ENCODE data around the gene ALKBH7. TPM values are rescaled to one million over a fixed set of nuclear protein-coding genes. Genes with fewer than 3 reads are reported as not detected.
"Not testable (repeated sequence)": the region's sequence is repeated elsewhere in the genome, so short reads cannot be mapped to it uniquely, and the experiment has no call there.

Gene ALKBH7, protein sequence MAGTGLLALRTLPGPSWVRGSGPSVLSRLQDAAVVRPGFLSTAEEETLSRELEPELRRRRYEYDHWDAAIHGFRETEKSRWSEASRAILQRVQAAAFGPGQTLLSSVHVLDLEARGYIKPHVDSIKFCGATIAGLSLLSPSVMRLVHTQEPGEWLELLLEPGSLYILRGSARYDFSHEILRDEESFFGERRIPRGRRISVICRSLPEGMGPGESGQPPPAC
- 25.4 and 35.0 TPM in 2 replicates for total RNA-seq (2014; rRNA removed)
- 62.2 TPM for polyA plus RNA-seq (2012)

DNA sequence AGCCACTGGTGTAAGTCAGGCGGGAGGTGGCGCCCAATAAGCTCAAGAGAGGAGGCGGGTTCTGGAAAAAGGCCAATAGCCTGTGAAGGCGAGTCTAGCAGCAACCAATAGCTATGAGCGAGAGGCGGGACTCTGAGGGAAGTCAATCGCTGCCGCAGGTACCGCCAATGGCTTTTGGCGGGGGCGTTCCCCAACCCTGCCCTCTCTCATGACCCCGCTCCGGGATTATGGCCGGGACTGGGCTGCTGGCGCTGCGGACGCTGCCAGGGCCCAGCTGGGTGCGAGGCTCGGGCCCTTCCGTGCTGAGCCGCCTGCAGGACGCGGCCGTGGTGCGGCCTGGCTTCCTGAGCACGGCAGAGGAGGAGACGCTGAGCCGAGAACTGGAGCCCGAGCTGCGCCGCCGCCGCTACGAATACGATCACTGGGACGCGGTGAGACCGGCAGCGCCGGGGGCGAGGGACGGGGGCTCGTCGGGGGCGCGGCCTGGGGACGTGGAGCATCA lies at the start of gene ALKBH7:
ALKBH7 (plus strand) TSS at position 201 of the 502 bp plus-strand sequence; CDS start at position 228, 27 bp downstream.
- peak; percentile 100 for DNase-seq (ENCODE audit: low read depth)

DNA sequence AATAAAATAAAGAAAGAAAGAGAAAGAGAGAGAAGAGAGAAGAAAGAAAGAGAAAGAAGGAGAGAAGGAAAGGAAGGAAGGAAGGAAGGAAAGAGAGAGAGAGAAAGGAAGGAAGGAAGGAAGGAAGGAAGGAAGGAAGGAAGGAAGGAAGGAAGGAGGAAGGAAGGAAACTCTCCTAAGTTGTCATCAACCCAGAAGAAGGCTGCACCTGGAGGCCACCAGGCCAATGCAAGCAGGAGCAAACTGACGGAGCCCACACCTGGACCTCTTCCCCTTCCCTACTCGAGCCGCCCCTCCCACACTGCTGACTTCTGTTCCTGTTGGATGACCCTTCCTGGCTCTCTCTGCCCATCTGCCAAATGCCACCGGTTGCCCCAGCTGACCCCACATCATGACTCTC lies 47.8 kb upstream of the ALKBH7 start:
- no peak for DNase-seq (ENCODE audit: low read depth)

DNA sequence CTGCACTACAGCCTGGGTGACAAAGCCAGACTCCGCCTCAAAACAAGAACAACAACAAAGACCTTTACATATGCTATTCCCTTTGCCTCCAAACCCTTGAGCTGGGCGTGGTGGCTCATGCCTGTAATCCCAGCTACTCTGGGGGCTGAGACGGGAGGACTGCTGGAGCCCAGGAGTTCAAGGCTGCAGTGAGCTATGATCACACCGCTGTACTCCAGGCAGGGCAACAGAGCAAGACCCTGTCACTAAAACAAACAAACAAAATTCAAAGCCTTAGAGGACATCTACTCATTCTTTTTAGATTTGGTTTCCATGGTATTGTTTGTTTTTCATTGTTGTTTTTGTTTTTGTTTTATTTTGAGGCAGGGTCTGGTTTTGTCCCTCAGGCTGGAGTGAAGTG lies 47.0 kb upstream of the ALKBH7 start:
- DNase-seq (ENCODE audit: low read depth) = no peak

DNA sequence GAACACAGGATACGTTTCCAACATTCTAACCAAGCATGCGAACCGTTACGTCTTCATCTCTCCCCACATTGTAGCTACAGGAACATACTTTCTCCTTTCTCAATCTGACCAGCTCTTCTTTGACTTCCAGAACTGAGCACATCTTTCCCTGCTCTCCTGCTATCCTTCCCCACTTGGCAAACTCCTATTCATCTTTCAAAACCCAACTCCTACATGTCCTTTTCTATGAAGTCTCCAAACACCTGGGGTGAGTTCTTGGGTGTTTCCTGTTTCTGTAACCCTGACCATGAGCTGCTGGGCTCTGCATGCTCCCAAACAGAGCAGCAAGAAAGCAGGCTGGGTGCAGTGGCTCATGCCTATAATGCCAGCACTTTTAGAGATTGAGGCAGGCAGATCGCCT lies 45.8 kb upstream of the ALKBH7 start:
- DNase-seq (ENCODE audit: low read depth) = no peak

DNA sequence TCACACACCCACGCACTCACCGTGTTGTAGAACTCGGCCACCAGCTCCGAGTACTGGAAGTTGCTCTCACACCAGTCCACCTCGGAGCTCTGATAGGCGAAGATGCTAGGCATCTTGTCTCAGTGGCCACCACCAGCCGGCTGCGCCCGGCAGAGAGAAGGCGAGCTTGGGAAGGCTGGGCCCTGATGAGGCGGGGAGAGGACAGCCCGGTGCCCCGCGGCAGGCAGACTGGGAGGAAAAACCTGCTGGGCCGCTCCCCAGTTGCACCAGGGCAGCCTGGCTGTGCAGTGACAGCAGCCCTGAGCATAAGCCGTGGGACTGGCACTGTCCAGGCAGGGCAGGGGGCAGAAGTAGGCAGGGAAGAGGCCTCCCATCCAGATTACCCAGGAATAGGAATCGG lies 39.2 kb upstream of the ALKBH7 start, which contains the start of gene ACER1:
ACER1 (minus strand) TSS at position 174 of the 400 bp plus-strand sequence; CDS start at position 113, 61 bp downstream.
- no peak for DNase-seq (ENCODE audit: low read depth)

DNA sequence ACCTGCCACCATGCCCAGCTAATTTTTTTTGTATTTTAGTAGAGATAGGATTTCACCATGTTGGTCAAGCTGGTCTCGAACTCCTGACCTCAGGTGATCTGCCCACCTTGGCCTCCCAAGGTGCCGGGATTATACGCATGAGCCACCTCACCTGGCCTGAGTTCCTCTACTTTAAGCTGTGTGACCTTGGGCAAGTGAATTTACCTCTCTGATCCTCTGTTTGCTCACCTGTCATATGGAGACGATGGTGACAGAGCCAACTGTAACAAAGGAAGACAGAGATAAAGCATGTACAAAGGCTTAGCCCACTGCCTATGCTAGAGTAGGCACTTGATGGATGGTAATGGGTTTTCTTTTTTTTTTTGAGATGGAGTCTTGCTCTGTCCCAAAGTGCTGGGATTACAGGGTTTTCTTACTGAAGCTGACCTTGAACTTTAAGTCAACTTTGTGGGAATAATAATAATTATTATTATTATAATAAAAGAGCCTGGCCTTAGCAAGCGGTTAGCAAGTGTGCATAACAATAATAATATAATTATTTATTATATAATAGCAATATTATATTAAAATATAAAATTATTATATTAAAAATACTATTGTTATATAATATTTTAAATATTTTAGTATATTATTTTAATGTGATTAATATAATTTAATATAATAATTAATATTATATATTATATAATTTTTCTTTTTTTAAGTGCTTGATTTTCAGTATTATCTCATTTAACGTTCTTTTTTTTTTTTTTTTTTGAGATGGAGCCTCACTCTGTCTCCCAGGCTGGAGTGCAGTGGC lies 37.9 kb upstream of the ALKBH7 start:
- no peak for DNase-seq (ENCODE audit: low read depth)

DNA sequence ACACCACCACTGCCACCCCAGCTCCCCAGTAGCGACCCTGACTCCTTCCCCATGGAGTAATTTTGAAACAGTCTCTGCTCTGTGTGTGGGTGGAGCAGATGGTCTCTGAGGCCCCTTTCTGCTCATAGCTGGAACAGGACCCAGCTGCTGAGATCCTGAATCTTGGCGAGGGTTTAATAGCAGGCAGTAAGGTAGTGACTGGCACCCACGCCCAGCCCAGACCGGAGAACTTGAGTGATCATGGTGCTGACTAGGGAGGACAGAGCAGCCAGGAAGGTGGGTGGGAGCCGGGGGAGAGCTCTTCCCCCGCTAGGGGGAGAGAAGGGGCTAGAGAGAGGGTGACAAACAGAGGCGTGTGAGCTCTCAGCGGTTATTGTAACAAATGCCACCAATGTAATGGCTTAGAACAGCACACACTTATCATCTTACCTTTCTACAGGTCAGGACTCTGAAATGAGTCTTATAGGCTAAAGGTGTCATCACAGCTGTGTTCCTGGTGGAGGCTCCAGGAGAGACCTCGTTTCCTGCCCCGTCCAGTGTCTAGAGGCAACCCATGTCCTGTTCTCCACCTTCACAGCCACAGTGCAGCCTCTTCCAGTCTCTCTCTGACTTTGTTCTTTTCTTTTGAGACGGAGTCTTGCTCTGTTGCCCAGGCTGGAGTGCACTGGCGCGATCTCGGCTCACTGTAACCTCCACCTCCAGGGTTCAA lies 31.9 kb upstream of the ALKBH7 start:
- no peak for DNase-seq (ENCODE audit: low read depth)

DNA sequence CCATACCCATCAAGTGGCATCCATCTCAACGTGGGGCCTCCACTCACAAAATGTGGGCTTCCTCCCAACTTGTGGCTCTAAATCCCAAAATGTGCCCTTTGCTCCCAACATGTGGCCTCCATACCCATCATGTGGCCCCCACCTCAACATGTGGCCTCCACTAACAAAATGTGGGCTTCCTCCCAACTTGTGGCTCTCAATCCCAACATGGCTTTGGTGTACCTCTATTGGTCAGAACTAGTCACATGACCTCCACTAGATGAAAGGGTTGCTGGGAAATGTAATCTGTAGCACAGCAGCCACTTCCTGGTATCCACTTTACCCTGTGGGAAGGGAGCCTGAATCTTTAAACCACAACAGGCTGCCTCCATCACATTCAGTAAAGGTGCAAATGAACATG lies 29.1 kb upstream of the ALKBH7 start:
- DNase-seq (ENCODE audit: low read depth) = peak; percentile 12

DNA sequence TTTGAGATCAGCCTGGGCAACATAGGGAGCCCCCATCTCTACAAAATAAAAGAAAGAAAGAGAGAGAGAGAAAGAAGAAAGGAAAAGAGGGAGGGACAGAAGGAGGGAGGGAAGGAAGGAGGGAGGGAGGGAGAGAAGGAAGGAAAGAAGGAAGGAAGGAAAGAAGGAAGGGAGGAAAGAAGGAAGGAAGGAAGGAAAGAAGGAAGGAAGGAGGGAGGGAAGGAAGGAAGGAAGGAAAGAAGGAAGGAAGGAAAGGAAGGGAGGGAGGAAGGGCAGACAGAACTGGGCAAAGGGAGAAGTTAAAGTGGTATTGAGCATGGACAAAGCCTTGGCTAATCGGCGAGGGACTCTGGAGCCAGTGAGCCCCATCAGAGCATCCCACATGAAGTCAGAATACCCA lies 23.3 kb upstream of the ALKBH7 start:
- not testable (repeated sequence) for DNase-seq (ENCODE audit: low read depth)

DNA sequence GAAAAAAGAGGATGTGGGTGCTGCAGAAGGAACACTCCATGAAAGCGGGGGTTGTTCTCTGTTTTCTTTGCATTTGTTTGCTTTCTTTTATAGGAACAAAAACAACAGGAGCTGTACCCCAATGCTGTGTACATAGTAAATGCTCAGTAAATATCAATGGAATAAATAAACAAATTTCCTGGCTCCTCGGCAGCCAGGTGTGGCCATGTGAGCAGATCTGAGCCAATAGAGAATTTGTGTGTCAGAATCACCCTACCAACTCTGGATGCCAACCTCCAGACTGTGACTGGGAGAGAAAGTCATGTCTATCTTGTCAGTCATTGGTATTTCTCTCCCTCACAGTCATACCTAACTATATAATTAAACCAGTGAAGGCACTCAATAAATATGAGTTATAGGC lies 21.9 kb upstream of the ALKBH7 start:
- no peak for DNase-seq (ENCODE audit: low read depth)

DNA sequence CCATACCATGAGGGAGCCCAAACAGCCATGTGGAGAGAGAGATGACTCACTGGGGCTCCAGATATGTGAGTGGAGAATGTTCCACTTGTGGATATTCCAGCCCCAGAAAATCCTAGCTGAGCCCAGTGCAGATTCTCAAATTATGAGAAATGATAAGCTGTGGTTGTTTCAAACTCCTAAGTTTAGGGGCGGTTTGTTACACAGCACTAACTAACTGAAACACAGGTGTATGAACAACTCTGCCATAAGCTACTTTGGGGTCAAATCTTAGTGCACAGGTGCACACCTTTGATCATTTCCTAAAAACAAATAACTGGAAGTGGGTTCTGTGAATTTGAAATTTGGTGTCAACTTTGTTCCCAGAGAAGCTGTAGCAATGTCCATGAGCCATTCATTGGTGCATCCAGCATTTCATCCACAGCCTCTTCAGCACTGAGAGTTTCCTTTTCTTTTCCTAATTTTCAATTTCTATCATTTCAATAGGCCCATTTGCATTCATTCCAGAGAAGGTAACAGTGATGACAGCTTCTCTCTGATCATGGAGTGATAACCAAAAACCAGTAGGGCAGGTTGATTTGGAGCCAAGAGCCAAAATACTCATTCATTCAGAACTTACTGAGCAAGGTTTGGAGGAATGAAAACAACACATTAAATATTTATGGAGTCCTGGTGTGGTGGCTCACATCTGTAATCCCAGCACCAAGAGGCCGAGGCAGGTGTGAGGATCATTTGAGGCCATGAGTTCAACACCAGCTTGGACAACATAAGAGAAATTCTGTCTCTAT lies 20.0 kb upstream of the ALKBH7 start:
- DNase-seq (ENCODE audit: low read depth) = no peak

DNA sequence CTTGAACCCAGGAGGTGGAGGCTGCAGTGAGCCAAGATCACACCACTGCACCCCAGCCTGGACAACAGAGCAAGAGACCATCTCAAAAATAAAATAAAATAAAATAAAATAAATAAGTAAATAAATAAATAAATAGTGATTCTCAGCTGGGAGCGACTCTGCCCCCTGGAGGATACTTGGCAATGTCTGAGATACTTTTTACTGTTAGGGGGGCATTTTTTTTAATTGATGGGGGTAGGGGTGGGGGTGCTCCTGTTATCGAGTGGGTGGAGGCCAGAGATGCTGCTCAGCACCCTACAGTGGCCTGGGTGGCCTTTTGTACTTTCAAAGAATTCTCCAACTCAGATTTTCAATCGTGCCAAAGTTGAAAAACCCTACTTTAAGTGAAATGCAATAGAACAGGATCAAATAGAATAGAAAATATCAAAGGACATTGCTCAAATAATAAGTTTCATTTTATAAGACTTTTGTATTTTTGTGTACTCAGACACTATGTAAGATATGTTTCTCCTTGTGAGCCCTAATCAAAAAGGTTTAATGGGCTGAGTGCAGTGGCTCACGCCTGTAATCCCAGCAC lies 18.4 kb upstream of the ALKBH7 start:
- DNase-seq (ENCODE audit: low read depth) = peak; percentile 17

DNA sequence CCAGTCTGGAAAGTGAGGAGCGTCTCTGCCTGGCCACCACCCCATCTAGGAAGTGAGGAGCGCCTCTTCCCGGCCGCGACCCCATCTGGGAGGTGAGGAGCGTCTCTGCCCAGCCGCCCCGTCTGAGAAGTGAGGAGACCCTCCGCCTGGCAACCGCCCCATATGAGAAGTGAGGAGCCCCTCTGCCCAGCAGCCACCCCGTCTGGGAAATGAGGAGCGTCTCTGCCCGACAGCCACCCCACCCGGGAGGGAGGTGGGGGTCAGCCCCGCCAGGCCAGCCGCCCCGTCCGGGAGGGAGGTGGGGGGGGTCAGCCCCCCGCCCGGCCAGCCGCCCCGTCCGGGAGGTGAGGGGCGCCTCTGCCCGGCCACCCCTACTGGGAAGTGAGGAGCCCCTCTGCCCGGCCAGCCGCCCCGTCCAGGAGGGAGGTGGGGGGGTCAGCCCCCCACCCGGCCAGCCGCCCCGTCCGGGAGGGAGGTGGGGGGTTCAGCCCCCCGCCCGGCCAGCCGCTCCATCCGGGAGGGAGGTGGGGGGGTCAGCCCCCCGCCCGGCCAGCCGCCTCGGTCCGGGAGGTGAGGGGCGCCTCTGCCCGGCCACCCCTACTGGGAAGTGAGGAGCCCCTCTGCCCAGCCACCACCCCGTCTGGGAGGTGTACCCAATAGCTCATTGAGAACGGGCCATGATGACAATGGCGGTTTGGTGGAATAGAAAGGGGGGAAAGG lies 17.1 kb upstream of the ALKBH7 start:
- not testable (repeated sequence) for DNase-seq (ENCODE audit: low read depth)

DNA sequence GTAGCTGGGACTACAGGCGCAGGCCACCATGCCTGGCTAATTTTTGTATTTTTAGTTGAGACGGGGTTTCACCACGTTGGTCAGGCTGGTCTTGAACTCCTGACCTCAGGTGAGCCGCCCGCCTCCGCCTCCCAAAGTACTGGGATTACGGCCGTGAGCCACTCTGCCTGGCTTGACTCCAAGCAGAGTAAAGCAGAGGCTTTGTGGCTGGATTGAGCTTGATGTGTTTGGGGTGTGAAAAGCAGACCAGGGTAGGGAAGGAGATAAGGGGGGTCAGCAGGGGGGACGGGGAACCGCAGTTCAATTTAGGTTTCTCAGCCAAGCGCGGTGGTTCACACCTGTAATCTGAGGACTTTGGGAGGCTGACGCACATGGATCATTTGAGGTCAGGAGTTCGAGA lies 15.4 kb upstream of the ALKBH7 start:
- DNase-seq (ENCODE audit: low read depth) = no peak

DNA sequence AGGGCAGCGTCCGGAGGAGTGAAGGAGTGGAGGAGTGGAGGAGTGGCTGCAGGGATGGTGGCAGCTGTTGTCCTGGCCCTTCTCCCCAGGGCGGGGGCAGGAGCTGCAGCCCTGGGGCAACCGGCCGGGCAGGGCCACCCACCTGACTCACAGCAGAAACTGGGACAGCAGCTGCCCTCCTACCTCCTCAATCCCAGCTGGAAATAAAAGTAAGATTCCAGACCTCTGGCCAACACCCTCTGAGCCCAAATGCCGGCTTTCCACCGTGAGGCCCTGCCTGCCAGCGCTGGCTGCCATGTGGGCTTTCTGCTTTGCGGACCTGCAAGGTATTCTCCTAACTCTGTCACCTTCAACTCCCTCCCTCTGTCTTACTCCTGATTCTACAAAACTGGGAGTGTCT lies 14.6 kb upstream of the ALKBH7 start:
- peak; percentile 63 for DNase-seq (ENCODE audit: low read depth)

DNA sequence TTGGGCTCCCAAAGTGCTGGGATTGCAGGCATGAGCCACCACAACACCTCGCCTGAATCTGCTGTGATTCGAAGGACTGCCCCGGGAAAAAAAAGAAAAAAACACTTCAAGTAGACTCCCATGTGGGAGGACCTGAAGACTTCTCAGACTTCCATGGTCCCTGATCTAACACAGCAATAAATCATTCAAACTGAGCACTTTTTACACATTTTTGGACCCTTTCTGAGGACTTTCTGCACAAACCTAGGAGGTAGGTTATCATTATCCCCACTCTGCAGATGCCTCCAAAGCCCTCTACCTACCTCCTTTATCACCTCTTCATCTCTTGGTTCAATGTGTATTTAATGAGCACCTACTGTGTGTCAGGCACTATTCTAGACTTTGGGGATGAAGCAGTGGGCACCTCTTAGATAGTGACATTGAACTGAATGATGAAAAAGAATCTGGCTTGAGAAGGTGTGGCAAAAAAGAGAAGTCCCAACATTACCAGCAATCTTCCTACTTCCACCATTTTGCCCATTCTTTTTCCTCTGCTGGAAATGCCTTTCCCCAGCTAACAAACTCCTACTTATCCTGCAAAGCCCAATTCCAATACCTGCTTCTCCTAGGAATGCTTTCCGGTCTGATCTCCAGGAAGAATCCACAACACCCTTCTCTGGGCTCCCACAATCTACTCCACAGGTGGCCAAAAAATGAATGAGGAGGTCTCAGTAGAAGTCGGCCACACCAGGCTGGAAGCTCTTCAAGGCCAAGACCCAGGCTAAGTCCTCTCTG lies 12.8 kb upstream of the ALKBH7 start:
- DNase-seq (ENCODE audit: low read depth) = no peak

DNA sequence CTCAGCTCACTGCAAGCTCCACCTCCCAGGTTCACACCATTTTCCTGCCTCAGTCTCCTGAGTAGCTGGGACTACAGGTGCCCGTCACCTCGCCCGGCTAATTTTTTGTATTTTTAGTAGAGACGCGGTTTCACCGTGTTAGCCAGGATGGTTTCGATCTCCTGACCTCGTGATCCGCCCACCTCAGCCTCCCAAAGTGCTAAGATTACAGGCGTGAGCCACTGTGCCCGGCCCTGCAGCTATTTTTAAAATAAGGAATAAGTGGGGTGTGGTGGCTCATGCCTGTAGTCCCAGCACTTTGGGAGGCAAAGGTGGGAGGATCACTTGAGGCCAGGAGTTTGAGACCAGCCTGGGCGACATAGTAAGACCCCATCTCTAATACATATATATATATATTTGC lies 12.1 kb upstream of the ALKBH7 start:
- not testable (repeated sequence) for DNase-seq (ENCODE audit: low read depth)

DNA sequence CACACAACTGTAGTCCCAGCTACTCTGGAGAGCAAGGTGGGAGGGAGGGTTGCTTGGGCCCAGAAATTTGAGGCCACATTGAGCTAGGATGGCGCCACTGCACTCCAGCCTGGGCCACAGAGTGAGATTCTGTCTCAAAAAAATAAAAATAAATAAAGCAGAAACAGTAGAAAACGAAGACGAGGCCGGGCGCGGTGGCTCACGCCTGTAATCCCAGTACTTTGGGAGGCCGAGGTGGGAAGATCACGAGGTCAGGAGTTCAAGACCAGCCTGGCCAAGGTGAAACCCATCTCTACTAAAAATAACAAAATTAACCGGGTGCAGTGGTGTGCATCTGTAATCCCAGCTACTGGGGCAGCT lies 11.8 kb upstream of the ALKBH7 start:
- DNase-seq (ENCODE audit: low read depth) = not testable (repeated sequence)

DNA sequence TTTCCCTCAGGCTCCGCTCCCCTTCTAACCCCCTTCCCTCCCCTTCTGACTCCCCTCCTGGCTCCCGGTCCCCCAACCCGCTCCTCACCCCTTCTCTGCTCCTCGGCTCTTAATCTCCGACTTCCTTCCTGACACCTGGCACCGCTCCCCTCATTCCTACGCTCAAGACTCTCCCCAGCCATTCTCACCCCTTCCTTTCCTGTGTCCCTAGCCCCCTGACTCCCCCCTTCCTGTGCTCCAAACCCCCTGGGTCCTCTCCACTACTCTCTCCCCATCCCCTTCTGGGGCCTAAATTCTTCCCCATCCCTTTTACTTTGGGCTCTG lies 10.6 kb upstream of the ALKBH7 start:
- peak; percentile 10 for DNase-seq (ENCODE audit: low read depth)

DNA sequence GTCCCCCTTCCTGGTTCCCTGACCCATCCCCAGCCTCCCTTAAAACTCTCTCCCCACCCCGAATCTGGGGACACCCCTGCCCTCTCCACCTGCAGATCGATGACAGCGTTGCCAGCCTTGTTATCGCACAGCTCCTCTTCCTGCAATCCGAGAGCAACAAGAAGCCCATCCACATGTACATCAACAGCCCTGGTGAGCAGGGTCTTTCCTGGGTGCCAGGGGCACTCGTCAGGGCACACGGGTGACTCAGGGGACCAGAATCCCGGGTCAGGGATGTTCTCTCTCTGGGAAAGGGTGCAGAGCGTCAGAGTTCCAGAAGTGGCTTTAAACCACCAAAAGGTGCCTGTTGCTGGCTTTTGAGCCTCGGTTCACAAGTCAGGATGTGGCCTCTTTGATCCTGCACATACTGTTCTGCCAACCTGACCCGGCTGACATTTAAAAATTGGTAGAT lies 10.2 kb upstream of the ALKBH7 start:
- DNase-seq (ENCODE audit: low read depth) = peak; percentile 10

Measured in LHCN-M2 (cell line).